ENCODE results near the gene ANXA10. TPM values are rescaled to one million over a fixed set of nuclear protein-coding genes. Genes with fewer than 3 reads are reported as not detected.

ANXA10 gene
- total RNA-seq, 1 donor from 2014 or later, result not detected

Other genes with a start within 250 kb of the ANXA10 start
- gene DDX60, start 226.2 kb downstream of the ANXA10 start, total RNA-seq, result 15.0 TPM

Data from skin of body (tissue), 1 donor.